ENCODE data around the gene ZNF790.
A peak's percentile ranks its signal among the peaks of the same experiment; 100 is the strongest.

- TF ChIP-seq EP300 (IDR thresholded peaks at IDR 0.05; ENCODE audit: borderline replicate concordance in 1 of 2, low read depth in 2 of 2, low read length in 2 of 2) (no peak), SIN3A (conservative IDR thresholded peaks at IDR 0.05 in 1 of 2, IDR thresholded peaks at IDR 0.05 in 1 of 2; ENCODE audit: low read depth in 1 of 2, low read length in 2 of 2) (peak; percentile 61 to 71; a peak in 1 of 4 replicates), POLR2A (IDR thresholded peaks at IDR 0.05; ENCODE audit: control extremely low read depth in 1 of 2, low read depth in 2 of 2, low read length in 2 of 2) (peak; percentile 66 to 67; a peak in 2 of 3 replicates)
These were observed 65.6 kb downstream of the ZNF790 start, which contains the start of gene ZNF850 for GRCh38 chr19:36772311-36773222.

Data from H1 (cell line).